Fibroblast of mammary gland (primary cell): ENCODE results near the gene MRPL46.

Experiments
- DNase-seq: peaks from one replicate; pipeline ENCODE4 v3.0.0-alpha.2; 2010; ENCODE audit warnings: low read depth
- H3K4me3 ChIP-seq: 2 replicates; pipeline ENCODE4 v1.5.1; 2011; ENCODE audit warnings: low read depth, mild to moderate bottlenecking, low read length, moderate library complexity; ENCODE audit not compliant: control insufficient read depth
- TF ChIP-seq, protein P1 (sequence below): conservative IDR thresholded peaks from 2 replicates; pipeline ENCODE4 v1.5.1; 2011; ENCODE audit warnings: low read depth, low read length, inconsistent platforms; ENCODE audit not compliant: control insufficient read depth, insufficient read depth

Gene MRPL46

DNA sequence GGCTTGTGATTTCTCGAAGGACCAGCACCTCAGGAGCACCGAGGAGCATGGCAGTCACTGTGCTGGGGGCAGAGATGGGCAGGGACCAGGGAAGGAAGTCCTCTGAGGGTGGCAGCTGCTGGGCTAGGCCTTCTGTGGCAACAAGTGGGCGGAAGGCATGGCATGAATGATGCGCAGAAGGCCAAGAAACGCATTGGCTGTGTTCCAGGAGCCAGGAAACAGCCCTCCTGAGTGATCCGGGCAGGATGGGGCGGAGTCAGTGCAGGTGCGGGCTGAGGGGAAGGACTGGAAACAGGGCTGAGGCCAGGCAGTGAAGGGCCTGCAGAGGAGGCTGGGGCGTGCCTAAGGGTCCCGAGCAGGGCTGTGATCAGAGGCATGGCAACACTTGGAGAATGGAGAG is 24.0 kb upstream of the MRPL46 start:
- TF ChIP-seq, protein P1, sequence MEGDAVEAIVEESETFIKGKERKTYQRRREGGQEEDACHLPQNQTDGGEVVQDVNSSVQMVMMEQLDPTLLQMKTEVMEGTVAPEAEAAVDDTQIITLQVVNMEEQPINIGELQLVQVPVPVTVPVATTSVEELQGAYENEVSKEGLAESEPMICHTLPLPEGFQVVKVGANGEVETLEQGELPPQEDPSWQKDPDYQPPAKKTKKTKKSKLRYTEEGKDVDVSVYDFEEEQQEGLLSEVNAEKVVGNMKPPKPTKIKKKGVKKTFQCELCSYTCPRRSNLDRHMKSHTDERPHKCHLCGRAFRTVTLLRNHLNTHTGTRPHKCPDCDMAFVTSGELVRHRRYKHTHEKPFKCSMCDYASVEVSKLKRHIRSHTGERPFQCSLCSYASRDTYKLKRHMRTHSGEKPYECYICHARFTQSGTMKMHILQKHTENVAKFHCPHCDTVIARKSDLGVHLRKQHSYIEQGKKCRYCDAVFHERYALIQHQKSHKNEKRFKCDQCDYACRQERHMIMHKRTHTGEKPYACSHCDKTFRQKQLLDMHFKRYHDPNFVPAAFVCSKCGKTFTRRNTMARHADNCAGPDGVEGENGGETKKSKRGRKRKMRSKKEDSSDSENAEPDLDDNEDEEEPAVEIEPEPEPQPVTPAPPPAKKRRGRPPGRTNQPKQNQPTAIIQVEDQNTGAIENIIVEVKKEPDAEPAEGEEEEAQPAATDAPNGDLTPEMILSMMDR = no peak
- no peak for DNase-seq
- H3K4me3 ChIP-seq = no peak overlapping the region

DNA sequence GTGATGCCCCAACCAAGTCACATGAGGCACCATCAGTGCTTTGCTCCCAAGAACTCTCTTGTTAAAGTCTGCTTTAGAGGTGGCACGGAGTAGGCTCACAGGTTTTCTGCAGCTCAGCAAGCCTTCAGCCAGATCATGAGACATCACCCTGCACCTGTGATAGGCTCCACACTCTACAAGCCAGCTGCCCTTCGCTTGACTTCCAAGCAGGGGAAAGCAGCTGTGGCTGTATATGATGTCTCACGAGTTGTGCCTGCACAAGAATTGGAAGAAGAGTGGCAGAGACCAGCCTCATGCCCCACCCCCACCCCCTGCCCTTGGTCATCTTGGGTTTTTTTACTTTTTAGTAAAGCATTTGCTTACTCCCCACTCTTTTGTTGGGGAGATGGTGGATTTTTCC is 22.8 kb upstream of the MRPL46 start:
- no peak overlapping the region for H3K4me3 ChIP-seq
- TF ChIP-seq, protein P1 = no peak
- no peak for DNase-seq

- no peak for DNase-seq
- no peak overlapping the region for H3K4me3 ChIP-seq
- TF ChIP-seq, protein P1 = no peak
These were observed 22.1 kb upstream of the MRPL46 start for GRCh38 chr15:88489321-88489720.

- TF ChIP-seq, protein P1 = no peak
- H3K4me3 ChIP-seq = no peak overlapping the region
- DNase-seq = no peak
These were observed 20.8 kb upstream of the MRPL46 start for GRCh38 chr15:88487796-88488523.

DNA sequence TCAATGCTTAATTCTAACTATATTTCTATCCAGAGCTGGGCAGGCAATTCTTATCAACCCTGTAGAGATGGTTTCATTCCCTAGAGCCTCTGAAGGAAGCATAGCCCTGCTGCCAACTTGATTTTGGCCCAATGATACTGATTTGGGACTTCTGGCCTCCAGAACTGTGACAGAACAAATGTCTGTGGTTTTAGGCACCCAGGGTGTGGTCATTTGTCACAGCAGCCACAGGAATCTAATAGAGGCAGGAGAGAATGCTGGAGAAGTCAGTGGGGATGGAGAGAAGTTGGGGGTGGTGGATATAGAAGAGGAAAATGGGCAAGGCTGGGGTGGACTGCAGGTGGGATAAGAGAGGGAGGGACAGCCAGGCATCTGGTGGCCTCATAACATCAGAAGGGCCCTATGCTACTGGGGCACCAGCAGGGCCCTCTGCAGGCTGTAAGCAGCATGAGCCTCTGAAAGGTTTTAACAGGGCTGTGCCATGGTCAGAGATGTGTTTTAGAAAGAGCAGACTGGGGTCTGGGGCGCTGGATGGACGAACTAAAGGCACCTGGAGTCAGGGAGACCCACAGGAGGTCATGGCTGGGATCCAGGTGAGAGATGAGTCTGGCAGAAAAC is 20.1 kb upstream of the MRPL46 start:
- DNase-seq = no peak
- H3K4me3 ChIP-seq = no peak overlapping the region
- TF ChIP-seq, protein P1 = no peak

DNA sequence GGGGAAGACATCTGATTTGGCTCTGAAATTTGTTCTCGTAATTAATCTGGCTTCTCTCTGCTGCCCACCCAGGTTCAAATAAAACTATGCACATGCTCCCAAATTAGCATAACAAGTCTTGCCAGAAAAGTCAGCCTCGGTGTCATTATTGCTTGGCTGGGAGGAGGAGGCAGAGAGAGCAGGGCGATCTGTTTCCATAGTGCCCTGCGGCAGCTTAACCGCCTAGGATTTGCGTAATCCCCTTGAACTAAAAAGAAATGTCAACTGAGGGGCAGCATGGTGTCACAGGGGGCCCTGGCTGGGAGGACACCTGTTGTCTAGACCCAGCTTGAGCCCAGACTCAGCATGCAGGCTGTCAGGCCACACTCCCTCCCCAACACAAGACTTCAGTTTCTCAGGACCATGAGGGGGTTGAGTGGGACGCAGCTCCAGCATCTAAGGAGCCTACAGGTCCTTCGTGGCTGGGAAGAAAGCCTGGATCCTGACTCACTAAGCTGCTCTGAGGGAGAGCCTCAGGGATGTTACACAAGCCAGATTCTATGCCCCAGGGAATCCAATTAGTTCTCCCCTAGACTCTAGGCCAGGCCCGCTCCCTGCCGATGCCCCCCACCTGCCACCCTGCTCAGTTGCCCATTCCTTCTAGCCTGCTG is 17.6 kb upstream of the MRPL46 start:
- DNase-seq = peak; percentile 52
- no peak overlapping the region for H3K4me3 ChIP-seq
- TF ChIP-seq, protein P1 = no peak
